ENCODE results near the gene SPDYC.

Gene SPDYC

DNA sequence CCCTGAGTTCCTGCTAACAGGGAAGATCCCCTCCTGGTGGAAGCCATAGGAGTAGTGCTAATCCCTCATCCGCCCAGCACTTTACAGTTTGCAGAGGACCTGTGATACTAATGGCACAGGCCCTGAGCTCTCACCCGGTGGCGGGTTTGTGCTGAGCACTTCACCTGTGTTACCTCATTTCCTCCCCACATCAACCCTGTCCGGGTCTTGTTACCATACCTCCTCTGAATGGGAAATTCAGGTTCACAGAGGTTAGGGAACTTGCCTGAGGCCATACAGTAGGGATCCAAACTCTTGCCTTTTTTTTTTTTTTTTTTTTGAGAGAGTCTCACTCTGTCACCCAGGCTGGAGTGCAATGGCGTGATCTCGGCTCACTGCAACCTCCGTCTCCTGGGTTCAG lies 36.9 kb downstream of the SPDYC start:
- no peak for DNase-seq (ENCODE audit: low spot score)

DNA sequence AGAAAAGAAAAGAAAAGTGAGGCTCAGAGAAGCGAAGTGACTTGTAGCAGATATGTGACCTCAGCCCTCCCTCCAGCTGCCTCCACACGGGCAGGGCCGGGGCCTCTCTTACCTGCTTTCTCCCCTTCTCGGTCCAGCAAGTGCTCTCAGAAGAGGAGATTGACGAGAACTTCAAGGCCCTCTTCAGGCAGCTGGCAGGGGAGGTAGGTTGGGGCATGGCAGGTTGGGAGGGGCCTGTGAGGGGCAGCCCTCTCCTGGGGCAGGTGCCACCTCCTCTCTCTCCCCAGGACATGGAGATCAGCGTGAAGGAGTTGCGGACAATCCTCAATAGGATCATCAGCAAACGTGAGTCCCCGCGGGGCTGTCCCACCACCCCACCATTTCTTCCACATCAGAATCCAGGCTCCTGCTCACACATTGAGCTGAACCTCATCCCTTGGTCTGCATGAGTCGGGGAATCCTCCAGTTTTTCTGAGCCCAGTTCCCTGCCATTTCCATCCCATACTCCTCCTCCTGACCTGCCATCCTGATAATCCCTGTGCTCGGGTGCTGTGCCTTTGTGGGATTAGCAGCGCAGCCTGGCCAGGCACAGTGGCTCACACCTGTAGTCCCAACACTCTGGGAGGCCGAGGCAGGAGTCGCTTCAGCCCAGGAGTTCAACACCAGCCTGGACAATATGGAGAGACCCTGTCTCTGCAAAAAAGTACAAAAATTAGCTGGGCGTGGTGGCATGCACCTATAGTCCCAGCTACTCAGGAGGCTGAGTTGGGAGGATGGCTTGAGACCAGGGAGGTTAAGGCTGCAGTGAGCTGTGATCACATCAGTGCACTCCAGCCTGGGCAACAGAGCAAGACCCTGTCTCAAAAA lies 38.1 kb downstream of the SPDYC start:
- no peak for DNase-seq (ENCODE audit: low spot score)

DNA sequence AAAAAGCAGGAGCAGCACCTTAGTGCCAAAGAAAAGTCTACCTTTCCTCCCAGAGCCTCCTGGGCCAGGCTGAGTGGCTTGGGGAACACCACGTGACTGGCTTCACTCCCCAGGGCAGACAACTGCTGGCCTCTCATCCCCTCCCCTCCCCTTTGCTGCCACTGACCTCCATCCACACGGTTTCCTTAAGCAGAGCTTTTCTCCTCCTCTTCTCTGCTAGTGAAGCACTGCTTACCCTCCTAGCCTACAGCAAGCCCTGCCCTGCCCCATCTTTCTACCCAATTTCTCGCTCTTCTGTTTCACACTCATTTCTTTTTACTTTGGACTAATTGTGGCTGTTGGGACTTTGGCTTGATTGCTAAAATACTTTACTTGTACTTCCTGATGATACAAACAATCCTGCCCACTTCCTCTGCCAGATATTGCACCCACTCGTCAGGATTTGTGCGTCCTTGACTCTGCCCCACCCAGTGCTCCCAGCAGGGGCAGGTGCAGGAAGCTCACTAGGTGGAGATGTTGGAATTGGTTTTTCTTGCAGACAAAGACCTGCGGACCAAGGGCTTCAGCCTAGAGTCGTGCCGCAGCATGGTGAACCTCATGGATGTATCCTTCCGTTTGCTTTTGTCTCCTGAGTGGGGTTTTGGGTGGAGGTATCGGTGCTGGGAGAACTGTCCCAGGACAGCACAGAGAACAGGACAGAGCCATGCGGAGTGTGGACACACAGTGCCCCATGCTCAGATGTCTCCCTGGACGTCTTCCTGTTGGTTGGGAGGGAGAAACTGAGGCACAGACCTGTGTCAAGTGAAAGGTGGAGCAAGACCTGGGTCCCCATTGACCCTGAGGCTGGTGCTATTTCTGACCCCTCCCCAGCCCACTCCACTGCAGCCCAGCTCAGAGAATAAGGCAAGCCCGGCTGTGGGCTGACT lies 39.0 kb downstream of the SPDYC start:
- DNase-seq (ENCODE audit: low spot score): no peak

DNA sequence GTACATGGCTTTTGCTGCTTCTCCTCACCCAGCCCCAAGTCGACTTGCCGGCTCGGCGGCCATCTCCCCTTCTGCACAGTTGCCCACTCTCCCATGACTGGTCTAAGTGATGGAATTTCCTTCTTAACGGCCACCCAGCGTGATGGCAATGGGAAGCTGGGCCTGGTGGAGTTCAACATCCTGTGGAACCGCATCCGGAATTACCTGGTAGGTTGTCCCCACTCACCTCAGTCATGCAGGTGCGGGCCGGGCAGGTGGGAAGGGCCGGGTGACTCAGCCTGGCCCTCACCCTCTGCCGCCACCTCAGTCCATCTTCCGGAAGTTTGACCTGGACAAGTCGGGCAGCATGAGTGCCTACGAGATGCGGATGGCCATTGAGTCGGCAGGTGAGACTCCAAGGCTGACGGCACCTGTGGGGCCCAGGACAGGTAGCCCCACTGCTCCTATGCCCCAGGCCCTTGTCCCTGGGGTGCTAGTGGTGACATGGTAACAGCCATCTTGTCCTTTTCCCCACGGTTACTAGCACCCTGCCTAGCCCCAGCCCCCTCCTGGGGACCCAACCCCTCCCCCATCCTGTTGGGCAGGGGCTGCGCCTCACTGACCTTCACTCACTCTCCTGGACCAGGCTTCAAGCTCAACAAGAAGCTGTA lies 39.8 kb downstream of the SPDYC start:
- DNase-seq (ENCODE audit: low spot score): no peak

DNA sequence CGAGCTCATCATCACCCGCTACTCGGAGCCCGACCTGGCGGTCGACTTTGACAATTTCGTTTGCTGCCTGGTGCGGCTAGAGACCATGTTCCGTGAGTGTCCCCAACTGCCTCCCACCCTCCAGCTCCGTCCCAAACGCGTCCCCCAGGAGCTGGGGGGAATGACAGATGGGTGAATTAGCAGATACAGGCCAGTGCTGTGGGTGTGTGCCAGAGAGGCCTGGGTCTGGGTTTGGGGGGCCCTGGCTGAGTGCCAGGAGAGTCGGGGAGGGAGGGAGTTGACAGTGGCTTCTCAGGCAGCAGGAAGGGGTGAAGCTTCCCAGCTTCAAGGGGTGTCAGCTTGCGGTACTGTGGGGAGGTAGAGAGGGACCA lies 40.3 kb downstream of the SPDYC start:
- no peak for DNase-seq (ENCODE audit: low spot score)

DNA sequence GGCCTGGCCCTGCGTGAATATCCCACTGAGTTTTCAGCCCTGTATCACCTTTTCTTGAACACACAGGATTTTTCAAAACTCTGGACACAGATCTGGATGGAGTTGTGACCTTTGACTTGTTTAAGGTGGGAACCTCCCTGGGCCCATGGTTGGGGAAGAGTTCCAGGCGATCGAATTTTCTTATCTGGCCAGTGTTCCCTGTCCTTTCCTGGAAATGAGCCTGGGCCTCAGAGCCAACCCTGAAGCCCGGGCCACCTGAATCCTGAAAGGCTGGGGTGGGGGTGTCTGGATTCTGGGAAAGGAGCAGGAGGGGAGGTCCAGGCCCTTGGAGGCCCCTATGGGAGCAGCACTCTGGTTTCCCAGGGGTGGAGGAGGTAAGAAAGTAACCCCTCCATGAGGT lies 40.7 kb downstream of the SPDYC start:
- DNase-seq (ENCODE audit: low spot score): no peak

DNA sequence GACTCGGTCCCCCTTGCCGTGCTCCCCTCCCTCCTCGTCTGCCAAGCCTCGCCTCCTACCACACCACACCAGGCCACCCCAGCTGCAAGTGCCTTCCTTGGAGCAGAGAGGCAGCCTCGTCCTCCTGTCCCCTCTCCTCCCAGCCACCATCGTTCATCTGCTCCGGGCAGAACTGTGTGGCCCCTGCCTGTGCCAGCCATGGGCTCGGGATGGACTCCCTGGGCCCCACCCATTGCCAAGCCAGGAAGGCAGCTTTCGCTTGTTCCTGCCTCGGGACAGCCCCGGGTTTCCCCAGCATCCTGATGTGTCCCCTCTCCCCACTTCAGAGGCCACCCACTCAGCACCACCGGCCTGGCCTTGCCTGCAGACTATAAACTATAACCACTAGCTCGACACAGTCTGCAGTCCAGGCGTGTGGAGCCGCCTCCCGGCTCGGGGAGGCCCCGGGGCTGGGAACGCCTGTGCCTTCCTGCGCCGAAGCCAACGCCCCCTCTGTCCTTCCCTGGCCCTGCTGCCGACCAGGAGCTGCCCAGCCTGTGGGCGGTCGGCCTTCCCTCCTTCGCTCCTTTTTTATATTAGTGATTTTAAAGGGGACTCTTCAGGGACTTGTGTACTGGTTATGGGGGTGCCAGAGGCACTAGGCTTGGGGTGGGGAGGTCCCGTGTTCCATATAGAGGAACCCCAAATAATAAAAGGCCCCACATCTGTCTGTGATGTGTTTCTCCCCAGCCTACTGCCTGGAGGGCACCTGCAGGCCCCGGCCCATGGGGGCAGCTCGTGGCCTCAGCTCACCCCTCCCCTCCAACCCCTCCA lies 41.5 kb downstream of the SPDYC start:
- no peak for DNase-seq (ENCODE audit: low spot score)

DNA sequence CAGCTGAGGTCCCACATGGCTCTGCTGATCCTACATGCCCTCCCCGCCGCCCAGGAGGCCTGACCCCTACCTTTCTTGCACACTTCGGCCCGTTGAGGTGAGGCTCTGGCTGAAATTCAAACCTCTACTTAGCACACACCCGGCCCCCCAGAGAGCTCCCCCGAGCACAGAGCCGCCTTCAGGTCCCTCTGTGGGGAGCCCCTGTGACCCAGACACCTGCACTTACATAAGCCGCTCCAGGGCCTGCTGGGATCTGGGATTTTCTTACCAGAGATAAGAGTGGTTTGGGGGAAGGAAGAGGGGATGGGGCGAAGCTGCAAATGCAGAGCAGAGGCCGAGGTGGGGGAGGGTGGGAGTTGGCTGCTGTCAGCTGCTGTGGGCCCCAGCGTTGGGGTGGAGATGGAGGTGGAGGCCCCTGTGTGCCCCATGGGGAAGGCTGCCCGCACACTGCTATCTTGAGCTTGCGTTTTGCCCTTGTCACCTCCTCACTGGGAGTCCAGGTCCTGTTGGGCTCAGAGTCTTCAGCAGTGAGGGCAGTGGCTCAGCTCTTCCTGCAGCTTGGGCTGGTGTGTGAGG lies 42.3 kb downstream of the SPDYC start:
- DNase-seq (ENCODE audit: low spot score): no peak

DNA sequence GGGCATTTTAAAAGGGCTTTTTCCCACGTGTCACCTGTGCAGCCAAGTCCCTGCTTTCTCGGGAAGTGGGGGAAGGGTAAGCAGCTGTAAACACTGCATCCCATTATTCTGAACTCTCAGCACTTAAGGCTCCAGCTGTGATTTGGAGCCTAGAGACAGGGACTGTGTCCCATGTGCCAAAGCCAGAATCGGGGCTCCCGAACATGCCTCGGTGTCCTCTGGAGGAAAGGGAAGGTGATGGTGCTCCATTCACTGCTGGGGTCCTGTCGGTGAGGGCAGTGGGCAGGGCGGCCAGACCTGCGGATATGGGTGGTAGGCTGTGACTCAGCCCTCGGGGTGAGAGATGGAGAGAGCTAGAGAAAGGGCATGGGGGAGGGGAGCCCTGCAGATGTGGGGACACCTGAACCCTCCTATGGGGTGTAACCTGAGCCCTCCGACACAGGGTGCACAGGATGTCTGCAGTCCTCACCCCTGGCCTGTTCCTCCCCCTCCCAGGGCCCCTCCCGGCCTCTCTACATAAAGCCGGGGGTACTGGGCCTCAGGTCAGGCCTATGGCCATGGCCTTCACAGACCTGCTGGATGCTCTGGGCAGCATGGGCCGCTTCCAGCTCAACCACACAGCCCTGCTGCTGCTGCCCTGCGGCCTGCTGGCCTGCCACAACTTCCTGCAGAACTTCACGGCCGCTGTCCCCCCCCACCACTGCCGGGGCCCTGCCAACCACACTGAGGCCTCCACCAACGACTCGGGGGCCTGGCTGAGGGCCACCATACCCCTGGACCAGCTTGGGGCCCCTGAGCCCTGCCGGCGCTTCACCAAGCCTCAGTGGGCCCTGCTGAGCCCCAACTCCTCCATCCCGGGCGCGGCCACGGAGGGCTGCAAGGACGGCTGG lies 43.5 kb downstream of the SPDYC start:
- peak; percentile 14 for DNase-seq (ENCODE audit: low spot score)

DNA sequence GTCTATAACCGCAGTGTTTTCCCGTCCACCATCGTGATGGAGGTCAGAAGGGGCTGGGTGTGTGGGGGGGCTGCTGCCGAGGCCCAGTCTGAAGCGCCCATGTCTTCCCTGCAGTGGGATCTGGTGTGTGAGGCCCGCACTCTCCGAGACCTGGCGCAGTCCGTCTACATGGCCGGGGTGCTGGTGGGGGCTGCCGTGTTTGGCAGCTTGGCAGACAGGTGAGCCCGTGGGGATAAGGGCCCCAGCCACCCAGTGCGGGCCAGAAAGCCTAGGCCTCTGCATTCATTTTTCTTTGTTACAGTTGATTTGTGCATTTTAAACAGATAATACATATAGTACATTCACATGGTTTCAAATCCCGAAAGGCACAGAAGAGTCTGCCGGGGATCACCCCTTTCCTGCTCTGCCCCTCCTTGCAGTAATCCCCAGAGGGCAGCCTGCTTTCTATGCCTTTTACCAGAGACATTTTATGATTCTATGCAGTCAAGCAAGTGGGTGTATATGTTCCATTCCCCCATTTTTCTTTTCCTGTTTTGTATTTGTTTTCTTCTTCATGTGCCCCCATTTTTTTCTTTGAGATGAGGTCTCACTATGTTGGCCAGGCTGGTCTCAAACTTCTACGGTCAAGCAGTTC lies 44.3 kb downstream of the SPDYC start:
- DNase-seq (ENCODE audit: low spot score): no peak

DNA sequence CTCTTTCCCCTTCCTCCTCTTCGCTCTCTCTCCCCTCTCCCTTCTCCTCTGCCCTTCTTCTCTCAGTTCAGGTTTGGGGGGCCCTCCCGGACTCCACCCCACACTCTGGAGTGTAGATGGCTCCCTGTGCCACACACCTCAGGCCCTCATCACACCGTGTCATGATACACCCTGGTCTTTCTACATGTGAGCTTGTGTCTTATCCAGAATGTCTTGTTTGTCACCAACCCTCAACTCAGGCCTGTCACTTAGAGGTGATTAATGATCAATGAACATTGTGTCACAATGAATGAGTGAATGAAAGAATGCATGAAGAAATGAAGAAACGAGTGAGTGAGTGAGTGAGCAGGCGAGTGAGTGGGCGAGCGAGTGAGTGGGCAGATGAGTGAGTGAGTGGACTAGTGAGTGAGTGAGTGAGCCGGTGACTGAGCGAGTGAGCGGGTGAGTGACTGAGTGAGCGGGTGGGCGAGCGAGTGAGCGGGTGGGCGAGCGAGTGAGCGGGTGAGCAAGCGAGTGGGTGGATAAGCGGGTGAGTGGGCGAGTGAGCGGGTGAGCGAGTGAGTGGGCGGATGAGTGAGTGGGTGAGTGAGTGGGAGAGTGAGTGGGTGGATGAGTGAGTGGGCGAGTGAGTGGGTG lies 45.5 kb downstream of the SPDYC start:
- no peak for DNase-seq (ENCODE audit: low spot score)

DNA sequence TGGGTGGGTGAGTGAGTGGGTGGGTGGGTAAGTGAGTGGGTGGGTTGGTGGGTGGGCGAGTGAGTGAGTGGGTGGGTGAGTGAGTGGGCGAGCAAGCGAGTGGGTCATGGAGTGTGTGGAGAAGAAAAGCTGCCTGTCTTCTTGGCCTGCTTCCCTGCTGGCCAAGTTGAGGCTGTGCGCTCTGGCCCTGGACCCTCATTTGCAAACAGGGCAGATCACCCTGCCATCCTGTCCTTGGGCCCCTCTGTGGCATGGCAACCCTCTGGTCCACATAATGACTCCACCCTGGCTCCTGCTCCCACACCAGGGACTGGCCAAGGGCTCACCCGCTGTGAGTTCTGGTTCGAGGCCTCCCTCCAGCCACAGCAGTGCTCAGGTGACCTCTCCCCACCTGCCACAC lies 46.8 kb downstream of the SPDYC start:
- DNase-seq (ENCODE audit: low spot score): no peak

DNA sequence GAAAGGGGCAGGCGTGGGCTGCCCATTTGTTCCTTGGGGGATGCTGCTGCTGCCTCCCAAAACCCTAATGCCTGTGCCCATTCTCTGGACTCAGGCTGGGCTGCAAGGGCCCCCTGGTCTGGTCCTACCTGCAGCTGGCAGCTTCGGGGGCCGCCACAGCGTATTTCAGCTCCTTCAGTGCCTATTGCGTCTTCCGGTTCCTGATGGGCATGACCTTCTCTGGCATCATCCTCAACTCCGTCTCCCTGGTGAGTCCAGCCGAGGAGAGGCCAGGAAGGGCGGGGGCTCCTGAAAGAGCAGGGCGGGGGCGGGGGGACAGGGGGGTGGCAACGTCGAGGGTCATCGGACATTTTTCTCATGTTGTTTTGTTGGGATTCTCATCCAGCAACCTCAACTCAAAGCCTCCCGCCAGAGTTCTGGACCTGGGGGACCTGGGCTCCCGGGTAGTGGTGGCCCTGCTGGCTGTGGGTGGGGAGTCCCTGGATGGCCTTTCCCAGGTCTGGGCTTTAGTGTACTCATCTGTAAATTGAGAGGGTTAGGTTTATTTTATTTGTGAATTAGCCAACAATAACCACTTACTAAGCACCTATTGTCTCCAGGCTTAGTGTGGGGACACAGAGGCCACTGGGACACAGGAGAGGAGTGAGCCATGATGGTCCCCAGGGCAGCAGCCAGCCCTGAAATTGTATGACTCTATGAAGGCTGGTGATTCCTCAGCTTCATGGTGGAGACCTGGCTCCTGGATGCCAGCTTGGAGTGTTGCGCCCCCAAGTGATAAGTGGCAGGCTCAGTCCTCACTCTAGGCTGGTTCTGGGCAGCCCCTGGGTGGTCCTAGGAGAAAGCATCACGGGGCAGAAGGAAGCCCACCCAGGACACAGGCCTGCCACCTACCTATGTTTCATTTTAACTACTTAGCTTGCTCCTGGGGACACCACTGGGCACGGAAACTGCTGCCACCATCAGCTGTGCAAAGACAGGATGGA lies 47.7 kb downstream of the SPDYC start:
- no peak for DNase-seq (ENCODE audit: low spot score)

DNA sequence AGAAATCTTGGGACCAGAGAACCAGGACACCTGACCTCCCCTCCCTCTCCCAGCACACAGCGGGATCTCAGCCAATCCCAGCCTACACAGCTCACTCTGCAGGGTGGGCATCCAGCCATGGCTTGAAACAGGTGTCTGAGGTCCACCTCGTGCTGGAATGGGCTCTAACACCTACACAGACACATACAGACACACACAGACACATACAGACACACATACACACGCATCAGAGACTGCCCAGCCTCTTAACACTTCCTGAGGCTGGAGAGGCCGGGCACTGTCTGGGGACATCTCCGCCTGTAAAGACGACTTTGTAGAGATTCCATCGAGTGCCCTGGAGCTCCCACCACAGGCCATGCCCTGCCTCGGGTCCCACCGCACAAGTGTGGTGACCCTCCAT lies 48.4 kb downstream of the SPDYC start:
- no peak for DNase-seq (ENCODE audit: low spot score)

DNA sequence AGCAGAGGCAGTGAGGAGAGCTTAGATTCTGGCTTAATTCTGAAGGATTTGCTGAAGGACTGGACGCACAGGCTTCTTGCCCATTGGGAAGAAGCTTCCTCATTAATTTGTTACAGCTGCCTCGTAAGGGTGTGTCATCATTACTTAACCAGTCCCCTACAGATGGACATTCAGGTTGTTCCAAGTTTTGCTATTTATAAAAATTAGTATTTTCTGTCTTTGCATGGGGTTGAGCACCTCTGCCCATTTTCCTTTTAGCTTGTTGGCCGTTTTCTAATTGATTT lies 49.8 kb downstream of the SPDYC start:
- DNase-seq (ENCODE audit: low spot score): no peak

DNA sequence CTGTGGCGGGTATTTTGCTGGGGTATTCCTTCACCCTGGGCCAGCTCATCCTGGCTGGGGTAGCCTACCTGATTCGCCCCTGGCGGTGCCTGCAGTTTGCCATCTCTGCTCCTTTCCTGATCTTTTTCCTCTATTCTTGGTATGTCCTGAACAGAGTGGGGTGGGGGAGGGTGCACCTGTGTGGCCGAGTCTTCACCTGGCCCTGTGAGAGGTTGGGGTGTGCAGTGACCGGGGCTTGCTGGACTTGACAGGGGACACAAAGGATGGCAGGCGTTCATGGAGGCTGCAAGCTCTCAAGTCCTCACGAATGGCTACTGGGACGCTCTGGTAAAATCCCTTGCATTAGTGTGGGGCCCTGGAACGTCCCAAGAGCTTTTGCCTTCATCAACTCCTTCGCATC lies 51.0 kb downstream of the SPDYC start:
- no peak for DNase-seq (ENCODE audit: low spot score)
